Lower leg skin (tissue), 4 donors: ENCODE results near the gene STK17B. TPM values are rescaled to one million over a fixed set of nuclear protein-coding genes. Genes with fewer than 3 reads are reported as not detected.
"Not testable (repeated sequence)": the region's sequence is repeated elsewhere in the genome, so short reads cannot be mapped to it uniquely, and the experiment has no call there.

Experiments
- DNase-seq, 2 donors: peaks; one replicate each; pipeline ENCODE4 v3.0.0-alpha.2; 2019; ENCODE audit warnings: low spot score in 2 of 2
- H3K4me3 ChIP-seq: fragments of 200-600 bp; sonication (generic); 2 replicates; pipeline ENCODE4 v1.5.1; 2017; ENCODE audit warnings: mild to moderate bottlenecking, low read depth; ENCODE audit not compliant: poor library complexity, severe bottlenecking
- CTCF ChIP-seq, 3 donors: fragments of 450-650 bp; IDR thresholded peaks; one replicate each; pipeline ENCODE4 v1.5.1; 2016; ENCODE audit warnings: antibody characterized with exemption in 3 of 3, mild to moderate bottlenecking in 3 of 3, moderate library complexity in 2 of 3
- POLR2A ChIP-seq, 2 donors: fragments of 450-650 bp; IDR thresholded peaks; one replicate each; pipeline ENCODE4 v1.6.1; 2016 to 2017; ENCODE audit warnings: antibody characterized with exemption in 2 of 2, mild to moderate bottlenecking in 1 of 2, moderate library complexity in 1 of 2
- WGBS, 2 donors: methylation state at CpG; one replicate each; pipeline ENCODE4 v1.1.5; 2018; 5-methylcytosine and 5-hydroxymethylcytosine counted together
- intact Hi-C: fragments of 100-400 bp; cut with DNase I; formaldehyde crosslinking; loops from one replicate; pipeline ENCODE4 v1.15.0; 2023; ENCODE audit warnings: low total_unique reads
- total RNA-seq, 4 donors: library from RNA; depleted of rRNA; stranded (reverse); fragments of >200 nt; gene quantifications; one replicate each; pipeline ENCODE4 v1.1.0, GENCODE V29; 2016

STK17B gene
- total RNA-seq, 4 donors from 2014 or later: 25.4 to 42.0 (median 35.5) TPM

DNA sequence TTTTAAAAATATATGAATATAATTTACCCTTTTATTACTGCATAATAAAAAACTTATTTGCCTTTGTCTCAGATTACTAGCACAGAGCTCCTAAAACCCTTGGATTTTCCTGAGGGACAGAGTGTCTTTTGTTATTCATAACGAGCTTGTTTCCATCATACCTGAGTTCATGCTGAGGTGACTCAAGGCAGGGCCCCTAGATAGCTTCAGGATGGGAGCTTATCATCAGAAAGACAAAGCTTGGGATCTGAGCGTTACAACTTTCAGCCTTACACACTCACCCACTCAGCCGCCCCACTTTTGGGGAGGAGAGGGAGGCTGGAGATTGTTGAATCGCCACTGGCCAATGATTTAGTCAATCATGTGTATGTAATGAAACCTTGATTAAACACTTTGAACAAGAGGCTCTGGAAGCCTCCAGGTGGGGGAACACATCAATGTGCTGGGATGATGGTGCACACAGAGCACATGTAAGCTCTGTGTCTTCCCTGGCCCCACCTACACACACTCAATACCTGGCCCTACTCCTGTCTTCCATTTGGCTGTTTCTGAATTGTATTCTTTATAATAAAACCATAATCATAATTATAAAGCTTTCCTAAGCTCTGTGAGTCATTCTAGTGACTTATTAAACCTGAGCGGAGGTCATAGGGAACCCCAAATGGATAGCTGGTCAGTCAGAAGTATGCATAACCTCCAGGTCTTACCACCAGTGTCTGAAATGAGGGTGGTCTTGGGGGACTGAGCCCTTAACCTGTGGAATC, 74.2 kb downstream of the STK17B start:
- intact Hi-C loops: no loop called here
- WGBS, 2 donors: 60 to 67% methylated on average over 5 of the region's 5 CpGs
- TF ChIP-seq CTCF (IDR thresholded peaks at IDR 0.05) (no peak), POLR2A (IDR thresholded peaks at IDR 0.05) (no peak)
- H3K4me3 ChIP-seq: no peak overlapping the region
- DNase-seq: no peak

DNA sequence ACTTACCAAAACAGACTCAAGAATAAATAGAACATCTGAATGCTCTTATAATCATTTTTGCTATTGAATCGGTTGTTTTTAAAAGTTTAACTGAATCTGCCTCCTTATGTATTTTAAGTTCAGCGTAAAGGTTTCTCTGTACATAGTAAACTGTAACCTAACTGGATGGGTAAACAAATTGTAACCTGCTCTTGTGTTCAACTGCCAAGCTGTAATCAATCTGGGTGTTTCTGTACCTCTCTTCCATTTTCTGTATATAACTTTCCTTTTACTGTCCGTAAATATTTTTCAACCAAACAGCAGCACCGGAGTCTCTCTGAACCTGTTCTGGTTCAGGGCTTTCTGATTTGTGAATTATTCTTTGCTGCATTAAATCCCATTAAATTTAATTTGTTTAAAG, 75.1 kb downstream of the STK17B start:
- TF ChIP-seq POLR2A (IDR thresholded peaks at IDR 0.05) (no peak), CTCF (IDR thresholded peaks at IDR 0.05) (no peak)
- no peak for DNase-seq
- 91 to 93% methylated on average over 4 of the region's 4 CpGs for WGBS, 2 donors
- intact Hi-C loops: no loop called here
- no peak overlapping the region for H3K4me3 ChIP-seq

- DNase-seq, H3K4me3 ChIP-seq, intact Hi-C loops: not testable (repeated sequence)
- WGBS, 2 donors: 81 to 82% methylated on average over 5 of the region's 5 CpGs
Observed at GRCh38 chr2:196089448-196089847, 81.9 kb downstream of the STK17B start.

DNA sequence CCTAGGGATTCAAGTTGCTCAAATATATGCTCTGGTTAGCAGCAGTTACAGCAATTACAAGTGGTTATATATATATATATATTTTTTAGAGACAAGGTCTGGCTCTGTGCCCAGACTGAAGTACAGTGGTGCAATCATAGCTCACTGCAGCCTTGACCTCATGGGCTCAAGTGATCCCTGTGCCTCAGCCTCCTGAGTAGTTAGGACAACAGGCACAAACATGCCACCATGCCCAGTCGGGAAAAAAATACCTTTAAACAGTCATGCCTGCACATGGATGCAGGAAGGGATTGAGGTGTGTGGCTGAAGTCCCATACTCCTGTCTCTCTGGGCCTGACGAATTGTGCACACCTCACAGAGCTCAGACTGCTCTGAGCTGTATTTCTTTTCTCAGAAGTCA, 83.2 kb downstream of the STK17B start:
- intact Hi-C loops: no loop called here
- no peak overlapping the region for H3K4me3 ChIP-seq
- DNase-seq: no peak
- 49 to 60% methylated on average over 2 of the region's 2 CpGs for WGBS, 2 donors
- TF ChIP-seq POLR2A (IDR thresholded peaks at IDR 0.05) (no peak), CTCF (IDR thresholded peaks at IDR 0.05) (no peak)

- intact Hi-C loops: no loop called here
- 82 to 83% methylated on average over 7 of the region's 7 CpGs for WGBS, 2 donors
- H3K4me3 ChIP-seq: no peak overlapping the region
Observed at GRCh38 chr2:196086517-196087368, 84.6 kb downstream of the STK17B start.

More at GRCh38 chr2:196086517-196087368, 84.6 kb downstream of the STK17B start:
- no peak for TF ChIP-seq POLR2A (IDR thresholded peaks at IDR 0.05)
- no peak for TF ChIP-seq CTCF (IDR thresholded peaks at IDR 0.05)
- no peak for DNase-seq
